ENCODE data around the gene HNRNPL.
"Not testable (repeated sequence)": the region's sequence is repeated elsewhere in the genome, so short reads cannot be mapped to it uniquely, and the experiment has no call there.

HNRNPL gene

GRCh38 chr19:38831142-38831605 is 18.6 kb downstream of the HNRNPL start:
- no peak for DNase-seq (ENCODE audit: low spot score in 2 of 2)
- Mint-ChIP-seq H3K36me3 (peaks cover 77% of the 10 kb centered on the region), H3K4me1 (peaks cover 26% of the 10 kb centered on the region), H3K9me3 (no peaks in the 10 kb centered on the region), H3K4me3 (peak overlapping the region; percentile 90), H3K27ac (peak overlapping the region; percentile 98)
- ATAC-seq: peak; percentile 73

- Mint-ChIP-seq H3K4me3 (peak overlapping the region; percentile 90), H3K9me3 (no peaks in the 10 kb centered on the region), H3K4me1 (peaks cover 26% of the 10 kb centered on the region), H3K36me3 (peaks cover 68% of the 10 kb centered on the region), H3K27ac (no peak overlapping the region)
- no peak for DNase-seq (ENCODE audit: low spot score in 2 of 2)
- no peak for ATAC-seq
These were observed 19.6 kb downstream of the HNRNPL start for GRCh38 chr19:38830039-38830733.

- H3K4me3 Mint-ChIP-seq; DNase-seq (ENCODE audit: low spot score in 2 of 2); ATAC-seq; H3K27ac Mint-ChIP-seq; H3K9me3 Mint-ChIP-seq: not testable (repeated sequence)
- H3K4me1 Mint-ChIP-seq: peaks cover 31% of the 10 kb centered on the region
- H3K36me3 Mint-ChIP-seq: peaks cover 67% of the 10 kb centered on the region
These were observed 20.6 kb downstream of the HNRNPL start for GRCh38 chr19:38829203-38829602.

GRCh38 chr19:38826856-38827551 is 22.8 kb downstream of the HNRNPL start:
- H3K36me3 Mint-ChIP-seq: peaks cover 85% of the 10 kb centered on the region
- no peak overlapping the region for H3K4me3 Mint-ChIP-seq
- DNase-seq (ENCODE audit: low spot score in 2 of 2) (no peak), ATAC-seq (no peak)
- peak overlapping the region; percentile 26 for H3K27ac Mint-ChIP-seq
- H3K4me1 Mint-ChIP-seq: peaks cover 33% of the 10 kb centered on the region
- H3K9me3 Mint-ChIP-seq: no peaks in the 10 kb centered on the region

DNA sequence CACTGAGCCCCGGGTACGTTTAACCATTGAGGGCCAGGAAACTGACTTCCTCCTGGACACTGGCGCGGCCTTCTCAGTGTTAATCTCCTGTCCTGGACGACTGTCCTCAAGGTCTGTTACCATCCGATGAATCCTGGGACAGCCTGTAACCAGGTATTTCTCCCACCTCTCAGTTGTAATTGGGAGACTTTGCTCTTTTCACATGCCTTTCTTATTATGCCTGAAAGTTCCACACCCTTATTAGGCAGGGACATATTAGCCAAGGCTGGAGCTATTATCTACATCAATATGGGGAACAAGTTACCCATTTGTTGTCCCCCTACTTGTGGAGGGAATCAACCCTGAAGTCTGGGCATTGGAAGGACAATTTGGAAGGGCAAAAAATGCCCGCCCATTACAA is 23.9 kb downstream of the HNRNPL start:
- H3K4me3 Mint-ChIP-seq; ATAC-seq; DNase-seq (ENCODE audit: low spot score in 2 of 2); H3K9me3 Mint-ChIP-seq: not testable (repeated sequence)
- Mint-ChIP-seq H3K27ac (peak overlapping the region; percentile 26), H3K36me3 (peaks cover 78% of the 10 kb centered on the region), H3K4me1 (peaks cover 25% of the 10 kb centered on the region)

- Mint-ChIP-seq H3K27ac (peak overlapping the region; percentile 86), H3K36me3 (peaks cover 68% of the 10 kb centered on the region), H3K4me1 (peaks cover 16% of the 10 kb centered on the region)
- H3K4me3 Mint-ChIP-seq; H3K9me3 Mint-ChIP-seq; DNase-seq (ENCODE audit: low spot score in 2 of 2); ATAC-seq: not testable (repeated sequence)
These were observed 28.5 kb downstream of the HNRNPL start for GRCh38 chr19:38821230-38821825.

DNA sequence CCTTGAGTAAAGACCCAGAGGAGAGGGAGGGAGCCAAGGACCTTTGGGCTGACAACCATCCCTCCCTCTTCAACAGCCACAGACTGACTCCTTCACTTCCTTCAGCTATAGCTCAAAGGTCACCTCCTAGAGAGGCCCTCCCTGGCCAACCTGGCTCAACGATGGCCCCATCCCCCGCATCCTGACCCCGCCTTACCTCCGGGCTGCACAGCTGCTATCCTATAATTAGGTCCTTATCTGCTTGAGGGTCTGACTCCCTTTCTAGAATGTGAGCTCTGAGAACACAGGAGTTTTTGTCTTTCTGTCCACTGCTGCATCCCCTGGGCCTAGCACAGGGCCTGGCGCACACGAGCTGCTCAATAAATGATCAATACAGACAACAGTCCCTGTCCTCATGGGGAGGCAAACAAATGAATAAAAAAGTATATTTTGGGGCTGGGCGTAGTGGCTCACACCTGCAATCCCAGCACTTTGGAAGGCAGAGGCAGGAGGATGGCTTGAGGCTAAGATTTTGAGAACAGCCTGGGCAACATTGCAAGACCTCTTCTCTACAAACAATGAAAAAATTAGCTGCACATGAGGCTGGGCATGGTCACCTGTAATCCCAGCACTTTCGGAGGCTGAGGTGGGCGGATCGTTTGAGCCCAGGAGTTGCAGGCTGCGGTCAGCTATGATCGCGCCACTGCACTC is 30.4 kb downstream of the HNRNPL start:
- DNase-seq (ENCODE audit: low spot score in 2 of 2) (no peak), ATAC-seq (no peak)
- Mint-ChIP-seq H3K27ac (peak overlapping the region; percentile 29), H3K9me3 (no peaks in the 10 kb centered on the region), H3K4me1 (peaks cover 11% of the 10 kb centered on the region), H3K36me3 (peaks cover 74% of the 10 kb centered on the region), H3K4me3 (no peak overlapping the region)

- ATAC-seq: no peak
- Mint-ChIP-seq H3K4me1 (peaks cover 6% of the 10 kb centered on the region), H3K27ac (peak overlapping the region; percentile 65), H3K4me3 (no peak overlapping the region), H3K36me3 (peaks cover 53% of the 10 kb centered on the region), H3K9me3 (no peaks in the 10 kb centered on the region)
- no peak for DNase-seq (ENCODE audit: low spot score in 2 of 2)
These were observed 32.7 kb downstream of the HNRNPL start for GRCh38 chr19:38817081-38817480.

DNA sequence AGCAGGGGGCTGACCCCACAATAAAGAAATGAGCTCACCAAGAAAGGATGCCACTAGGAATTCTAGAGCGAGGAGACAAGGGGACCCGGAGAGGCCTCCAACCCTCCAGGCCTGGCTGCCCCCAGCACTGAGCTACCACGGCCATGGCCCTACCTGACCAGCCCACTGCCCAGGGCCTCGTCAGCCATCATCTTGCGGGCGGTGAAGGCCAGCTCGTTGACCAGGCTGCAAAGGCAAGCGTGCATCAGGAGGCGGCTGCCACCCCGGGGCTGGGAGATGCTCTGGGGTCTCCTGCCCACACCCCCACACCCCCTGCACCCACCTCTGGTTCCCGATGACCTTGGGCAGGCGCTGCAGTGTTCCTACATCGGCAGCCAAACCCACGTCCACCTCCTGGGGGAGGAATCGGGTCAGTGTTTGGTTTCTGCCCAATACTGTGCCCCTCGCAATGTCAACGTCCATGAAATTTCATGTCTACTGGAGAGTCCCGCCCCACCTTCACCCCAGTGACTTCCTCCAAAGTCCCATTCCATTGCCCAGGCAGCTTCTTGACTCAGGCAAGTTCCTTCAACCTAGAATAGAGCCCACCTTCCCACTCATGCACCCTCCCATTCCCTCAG is 33.5 kb downstream of the HNRNPL start:
- no peak for ATAC-seq
- peaks cover 6% of the 10 kb centered on the region for H3K4me1 Mint-ChIP-seq
- peak overlapping the region; percentile 65 for H3K27ac Mint-ChIP-seq

GRCh38 chr19:38815059-38816001 is 34.5 kb downstream of the HNRNPL start:
- no peaks in the 10 kb centered on the region for H3K4me1 Mint-ChIP-seq
- ATAC-seq (no peak), DNase-seq (ENCODE audit: low spot score in 2 of 2) (no peak)
- H3K36me3 Mint-ChIP-seq: peaks cover 43% of the 10 kb centered on the region
- H3K4me3 Mint-ChIP-seq: no peak overlapping the region
- H3K27ac Mint-ChIP-seq: no peak overlapping the region
- no peaks in the 10 kb centered on the region for H3K9me3 Mint-ChIP-seq

More for the DNA sequence above, 33.5 kb downstream of the HNRNPL start:
- peaks cover 52% of the 10 kb centered on the region for H3K36me3 Mint-ChIP-seq
- no peak for DNase-seq (ENCODE audit: low spot score in 2 of 2)
- H3K4me3 Mint-ChIP-seq: no peak overlapping the region
- no peaks in the 10 kb centered on the region for H3K9me3 Mint-ChIP-seq

GRCh38 chr19:38813932-38814331 is 35.9 kb downstream of the HNRNPL start:
- not testable (repeated sequence) for DNase-seq (ENCODE audit: low spot score in 2 of 2); ATAC-seq; H3K4me1 Mint-ChIP-seq; H3K4me3 Mint-ChIP-seq; H3K9me3 Mint-ChIP-seq
- Mint-ChIP-seq H3K36me3 (peaks cover 33% of the 10 kb centered on the region), H3K27ac (peak overlapping the region; percentile 48)

GRCh38 chr19:38813323-38813722 is 36.5 kb downstream of the HNRNPL start:
- DNase-seq (ENCODE audit: low spot score in 2 of 2) (no peak), ATAC-seq (no peak)
- Mint-ChIP-seq H3K27ac (peak overlapping the region; percentile 48), H3K9me3 (no peaks in the 10 kb centered on the region), H3K4me1 (no peaks in the 10 kb centered on the region), H3K4me3 (no peak overlapping the region), H3K36me3 (peaks cover 32% of the 10 kb centered on the region)

- Mint-ChIP-seq H3K27ac (peak within 1 kb of the TSS; percentile 48), H3K4me3 (no peak within 1 kb of the TSS), H3K4me1 (no peaks in the 10 kb centered on the region), H3K36me3 (peaks cover 29% of the 10 kb centered on the region), H3K9me3 (no peaks in the 10 kb centered on the region)
- no peak for DNase-seq (ENCODE audit: low spot score in 2 of 2)
- peak; percentile 32 for ATAC-seq
These were observed 36.9 kb downstream of the HNRNPL start, which contains the start of gene LGALS4 for GRCh38 chr19:38812841-38813320. LGALS4 (minus strand) TSS chr19:38812945; CDS start chr19:38812886, 59 bp downstream.
